HG03354 (cell line): Measurements from ENCODE around the gene KCNG2.

Source experiments
- ATAC-seq: cut with Tn5 transposase; IDR thresholded peaks from one replicate; pipeline ENCODE4 v1.9.1; 2021; ENCODE audit warnings: mild to moderate bottlenecking; ENCODE audit not compliant: unreplicated experiment, poor library complexity, severe bottlenecking

The KCNG2 gene

GRCh38 chr18:79765491-79766245 is 32.1 kb upstream of the KCNG2 start:
- ATAC-seq = no peak

GRCh38 chr18:79766308-79766707 is 31.4 kb upstream of the KCNG2 start:
- no peak for ATAC-seq

GRCh38 chr18:79768745-79769144 is 29.0 kb upstream of the KCNG2 start:
- no peak for ATAC-seq

- no peak for ATAC-seq
Observed at GRCh38 chr18:79769698-79770500, 27.8 kb upstream of the KCNG2 start.

GRCh38 chr18:79770501-79770815 is 27.3 kb upstream of the KCNG2 start:
- ATAC-seq = no peak

GRCh38 chr18:79770826-79771225 is 26.9 kb upstream of the KCNG2 start:
- ATAC-seq = no peak

GRCh38 chr18:79771446-79772107 is 26.2 kb upstream of the KCNG2 start:
- ATAC-seq = no peak

GRCh38 chr18:79772108-79772864 is 25.5 kb upstream of the KCNG2 start:
- no peak for ATAC-seq

GRCh38 chr18:79772865-79773696 is 24.7 kb upstream of the KCNG2 start:
- ATAC-seq = no peak

GRCh38 chr18:79774111-79774510 is 23.6 kb upstream of the KCNG2 start:
- ATAC-seq = no peak

- no peak for ATAC-seq
Observed at GRCh38 chr18:79775441-79776221, 22.1 kb upstream of the KCNG2 start.

GRCh38 chr18:79776674-79777073 is 21.1 kb upstream of the KCNG2 start:
- ATAC-seq = no peak

- no peak for ATAC-seq
Observed at GRCh38 chr18:79778291-79778791, 19.4 kb upstream of the KCNG2 start.

GRCh38 chr18:79779021-79779699 is 18.6 kb upstream of the KCNG2 start:
- no peak for ATAC-seq

- ATAC-seq = no peak
Observed at GRCh38 chr18:79779700-79780190, 18.0 kb upstream of the KCNG2 start.

- no peak for ATAC-seq
Observed at GRCh38 chr18:79780547-79780946, 17.2 kb upstream of the KCNG2 start.

- no peak for ATAC-seq
Observed at GRCh38 chr18:79781331-79781941, 16.3 kb upstream of the KCNG2 start.
